Thymus (tissue), 11 donors: ENCODE data around the gene PADI6. TPM values are rescaled to one million over a fixed set of nuclear protein-coding genes. Genes with fewer than 3 reads are reported as not detected.

Experiments
- DNase-seq, 9 donors: peaks; one replicate each; pipeline ENCODE4 v3.0.0-alpha.2; 2013; ENCODE audit warnings: low spot score in 9 of 9, low read depth in 6 of 9, missing footprints in 1 of 9
- H3K27ac ChIP-seq, 2 donors: one replicate each; pipeline ENCODE4 v1.5.1; 2013; ENCODE audit warnings: control low read depth in 1 of 2, low read depth in 1 of 2, low read length in 1 of 2, mild to moderate bottlenecking in 1 of 2, moderate library complexity in 1 of 2
- H3K27me3 ChIP-seq, 2 donors: one replicate each; pipeline ENCODE4 v1.5.1; 2013; ENCODE audit warnings: low read length in 1 of 2; ENCODE audit not compliant: control insufficient read depth in 2 of 2, insufficient read depth in 1 of 2
- H3K36me3 ChIP-seq, 2 donors: one replicate each; pipeline ENCODE4 v1.5.1; 2013; ENCODE audit warnings: low read length in 1 of 2, mild to moderate bottlenecking in 1 of 2, moderate library complexity in 1 of 2; ENCODE audit not compliant: control insufficient read depth in 2 of 2, insufficient read depth in 2 of 2
- H3K4me1 ChIP-seq, 2 donors: one replicate each; pipeline ENCODE4 v1.5.1; 2013; ENCODE audit warnings: low read length in 2 of 2; ENCODE audit not compliant: control insufficient read depth in 2 of 2, insufficient read depth in 2 of 2
- H3K4me3 ChIP-seq, 2 donors: one replicate each; pipeline ENCODE4 v1.5.1; 2013; ENCODE audit warnings: low read length in 2 of 2, control low read depth in 1 of 2, mild to moderate bottlenecking in 1 of 2
- H3K9me3 ChIP-seq, 2 donors: one replicate each; pipeline ENCODE4 v1.5.1; 2013; ENCODE audit warnings: low read length in 1 of 2, mild to moderate bottlenecking in 1 of 2; ENCODE audit not compliant: control insufficient read depth in 2 of 2, insufficient read depth in 1 of 2
- WGBS: extraction: QIAGEN DNeasy Blood & Tissue Kit; methylation state at CpG from one replicate; pipeline ENCODE4 v1.1.7; 2013; 5-methylcytosine and 5-hydroxymethylcytosine counted together
- polyA plus RNA-seq: library from polyadenylated mRNA; stranded (reverse); fragments of 200-250 nt; gene quantifications from one replicate; pipeline ENCODE4 v1.2.3, GENCODE V29; 2013
- total RNA-seq: library from RNA; stranded (reverse); fragments of 120-200 nt; gene quantifications from one replicate; pipeline ENCODE4 v1.2.4, GENCODE V29; 2013
- donor health status: healthy.

The PADI6 gene
- total and polyA plus RNA-seq, 2 donors: 0.09 to 0.16 TPM

DNA sequence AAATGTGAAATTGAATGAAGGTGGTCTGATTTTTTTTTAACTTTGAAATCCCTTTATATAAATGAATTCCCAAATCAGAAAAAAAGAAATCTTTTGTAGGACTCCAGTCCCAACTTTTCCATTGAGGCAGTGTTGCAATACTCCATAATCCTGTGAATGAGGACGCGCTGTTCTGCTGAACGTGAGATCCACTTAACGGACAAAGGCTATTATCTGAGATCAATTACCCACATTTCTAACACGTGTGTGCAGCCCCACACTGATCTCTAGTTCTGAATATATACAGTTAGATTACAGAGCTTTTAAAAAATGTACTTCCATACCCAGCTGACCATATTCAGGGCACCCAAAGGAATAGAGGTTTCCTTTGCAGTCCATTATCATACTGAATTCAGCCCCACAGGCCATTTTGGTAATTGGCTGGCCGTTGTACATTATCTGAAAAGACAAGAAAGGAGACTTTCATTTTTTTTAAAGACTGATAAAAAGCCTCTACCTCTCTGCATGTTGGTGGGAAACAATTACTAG lies 48.5 kb downstream of the PADI6 start:
- Histone ChIP-seq H3K9me3 (no peaks in the 10 kb centered on the region), H3K27ac (no peak overlapping the region), H3K27me3 (no peaks in the 10 kb centered on the region), H3K4me3 (no peak overlapping the region), H3K4me1 (no peaks in the 10 kb centered on the region), H3K36me3 (peaks cover 80 to 87% of the 10 kb centered on the region in 2 donors)
- WGBS: 96% methylated on average over 6 of the region's 6 CpGs
- DNase-seq: no peak

DNA sequence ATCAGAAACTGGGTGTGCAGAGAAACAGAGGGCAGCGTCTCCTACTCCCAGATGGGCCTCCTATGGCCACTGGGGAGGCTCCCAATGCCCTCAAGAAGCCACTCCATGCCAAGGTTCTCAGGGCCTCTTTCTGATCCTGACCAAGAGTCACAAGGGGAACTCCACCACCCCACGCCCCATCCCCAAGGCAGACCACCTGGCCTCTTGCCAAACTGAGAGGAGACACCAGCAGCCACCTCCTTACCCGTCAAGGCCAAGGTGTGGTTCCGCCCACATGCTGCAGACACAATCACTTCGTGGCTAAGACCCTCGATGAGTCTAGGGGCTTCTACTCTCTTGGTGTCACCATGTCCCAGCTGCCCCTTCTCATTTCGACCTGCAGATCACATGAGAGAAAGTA lies 50.5 kb downstream of the PADI6 start:
- H3K27me3 ChIP-seq: no peaks in the 10 kb centered on the region
- H3K27ac ChIP-seq: no peak overlapping the region
- no peak for DNase-seq
- no peaks in the 10 kb centered on the region for H3K9me3 ChIP-seq
- no peaks in the 10 kb centered on the region for H3K4me1 ChIP-seq
- H3K4me3 ChIP-seq: no peak overlapping the region
- 90% methylated on average over 7 of the region's 7 CpGs for WGBS
- peaks cover 82 to 89% of the 10 kb centered on the region in 2 donors for H3K36me3 ChIP-seq

DNA sequence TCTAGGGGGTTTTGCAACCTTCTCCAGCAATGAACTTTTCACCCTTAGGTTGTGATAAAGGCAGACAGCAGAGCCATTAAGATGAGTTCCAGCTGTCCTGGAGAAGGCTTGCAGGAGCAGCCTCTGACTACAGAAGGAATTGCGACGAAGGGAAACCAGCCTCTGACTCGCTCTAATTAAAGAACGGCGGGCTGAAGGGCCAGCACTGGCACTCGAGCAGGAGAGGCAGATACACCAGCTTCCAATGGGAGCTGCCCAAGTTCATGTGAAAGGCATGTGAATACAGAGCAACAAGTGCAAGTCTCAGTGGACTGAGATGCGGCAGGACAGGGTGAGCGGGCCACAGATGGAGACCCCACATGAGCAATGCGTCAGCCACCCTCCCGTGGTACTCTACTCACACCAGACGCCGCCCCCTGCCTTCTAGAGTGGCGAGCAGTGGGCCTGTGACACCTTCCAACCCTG lies 51.8 kb downstream of the PADI6 start:
- no peak overlapping the region for H3K4me3 ChIP-seq
- H3K27ac ChIP-seq: no peak overlapping the region
- H3K9me3 ChIP-seq: no peaks in the 10 kb centered on the region
- H3K36me3 ChIP-seq: peaks cover 84 to 91% of the 10 kb centered on the region in 2 donors
- H3K4me1 ChIP-seq: no peaks in the 10 kb centered on the region
- no peak for DNase-seq
- no peaks in the 10 kb centered on the region for H3K27me3 ChIP-seq
- WGBS: 91% methylated on average over 13 of the region's 13 CpGs

DNA sequence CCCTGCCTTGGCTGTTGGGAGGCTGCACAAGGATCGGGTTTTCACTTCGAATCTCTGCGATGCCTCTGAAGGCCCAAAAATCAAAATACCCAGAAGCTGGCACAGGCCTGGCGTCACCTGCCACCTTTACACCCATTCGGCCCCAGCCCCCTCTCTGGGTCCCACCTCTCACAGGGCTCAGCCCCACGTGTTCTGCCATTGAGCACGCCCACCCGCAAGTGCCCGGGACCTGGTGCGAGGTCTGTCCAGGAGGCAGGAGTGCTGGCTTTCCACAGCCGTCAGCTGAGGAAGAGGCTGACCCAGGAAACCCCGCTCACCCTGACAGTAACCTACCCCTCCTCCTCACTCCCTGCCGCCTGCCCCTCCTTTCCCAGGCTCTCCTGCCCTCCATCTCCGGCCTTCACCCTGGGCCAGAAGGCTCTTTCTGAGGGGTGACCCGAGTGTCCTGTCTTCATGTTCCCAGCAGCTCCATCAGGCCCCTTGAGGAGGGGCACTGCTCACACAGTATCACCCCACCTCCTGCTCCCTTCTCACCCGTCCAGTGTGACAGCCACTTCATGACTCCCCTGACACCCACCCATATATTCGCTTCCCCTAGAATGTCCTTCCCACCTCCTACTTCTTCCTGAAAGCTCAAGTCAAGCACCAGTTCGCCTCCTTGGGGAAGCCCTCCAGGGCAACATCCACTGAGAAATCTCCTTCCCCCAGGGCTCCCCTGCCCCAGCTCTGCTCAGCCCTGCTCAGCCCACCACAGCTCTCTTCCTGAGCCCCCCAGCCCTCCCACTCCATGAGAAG lies 54.0 kb downstream of the PADI6 start:
- H3K27ac ChIP-seq: no peak overlapping the region
- H3K9me3 ChIP-seq: no peaks in the 10 kb centered on the region
- H3K4me3 ChIP-seq: no peak overlapping the region
- peaks cover 82 to 84% of the 10 kb centered on the region in 2 donors for H3K36me3 ChIP-seq
- 98% methylated on average over 18 of the region's 18 CpGs for WGBS
- H3K27me3 ChIP-seq: no peaks in the 10 kb centered on the region
- H3K4me1 ChIP-seq: no peaks in the 10 kb centered on the region
- DNase-seq: no peak

DNA sequence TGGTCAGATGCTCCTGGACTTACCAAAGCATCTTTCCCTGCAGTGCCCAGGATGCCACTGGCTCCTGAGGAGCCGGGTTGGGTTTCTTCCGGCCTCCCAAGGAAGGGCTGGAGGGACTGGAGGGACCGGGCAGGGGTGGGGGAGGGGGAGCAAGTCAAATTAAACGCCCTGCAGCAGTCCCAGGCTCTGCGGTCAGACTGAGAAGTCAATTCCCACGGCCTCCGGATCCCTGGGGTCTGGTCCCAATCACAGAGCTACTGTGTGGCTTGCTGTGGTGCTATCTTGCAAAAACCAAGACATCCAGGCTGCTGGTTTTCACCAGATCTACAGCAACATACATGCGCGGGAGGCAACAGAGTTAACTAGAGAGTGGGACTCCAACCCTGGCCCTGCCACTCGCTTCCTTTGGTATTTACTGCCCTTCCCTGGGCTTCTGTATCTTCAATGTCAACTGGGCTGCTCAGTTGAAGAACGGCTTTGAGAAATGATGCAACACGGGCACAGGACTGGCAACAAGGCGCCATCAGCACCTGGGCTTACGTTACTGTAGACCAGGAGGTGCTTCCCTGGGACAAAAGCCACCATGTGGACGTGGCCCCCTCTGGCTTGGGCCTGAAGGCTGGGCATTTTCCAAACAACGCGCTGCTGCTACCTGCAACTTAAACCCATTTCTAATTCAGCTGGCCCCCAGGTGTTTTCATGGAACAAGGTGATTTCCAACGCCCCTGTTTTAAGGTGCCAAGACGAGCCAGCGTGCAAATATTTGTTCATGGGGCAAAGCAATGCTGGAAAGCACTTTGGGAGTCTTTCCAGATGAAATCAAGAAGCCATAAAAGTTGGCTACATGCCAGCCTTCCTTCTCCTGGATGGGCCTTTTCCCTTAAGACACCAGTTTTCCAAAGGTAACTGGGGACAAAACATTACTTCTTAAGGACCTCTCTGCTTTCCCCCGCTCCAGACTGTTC lies 56.0 kb downstream of the PADI6 start:
- no peak overlapping the region for H3K27ac ChIP-seq
- DNase-seq: no peak
- H3K9me3 ChIP-seq: no peaks in the 10 kb centered on the region
- peaks cover 0 to 4% of the 10 kb centered on the region in 2 donors for H3K4me1 ChIP-seq
- no peaks in the 10 kb centered on the region for H3K27me3 ChIP-seq
- peaks cover 77 to 80% of the 10 kb centered on the region in 2 donors for H3K36me3 ChIP-seq
- WGBS: 96% methylated on average over 21 of the region's 21 CpGs
- no peak overlapping the region for H3K4me3 ChIP-seq

DNA sequence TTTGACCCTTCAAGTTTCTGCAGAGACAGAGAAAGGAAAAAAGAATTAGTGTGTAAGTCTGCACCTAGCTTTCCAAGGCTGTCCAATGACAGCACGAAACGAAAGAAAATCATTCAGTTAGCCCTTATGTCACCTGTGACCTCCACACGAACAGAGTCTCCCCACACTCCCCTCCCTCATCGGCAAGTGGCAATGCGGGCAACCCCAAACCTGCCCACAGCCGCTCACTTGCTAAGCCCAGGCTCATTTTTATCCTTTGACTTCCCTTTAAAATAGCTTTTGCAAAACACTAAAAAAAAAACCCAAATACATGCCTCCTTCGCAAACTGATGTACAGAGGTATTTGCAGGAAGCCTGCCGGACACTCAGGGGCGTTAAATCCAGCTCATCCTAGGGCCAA lies 57.2 kb downstream of the PADI6 start:
- H3K4me3 ChIP-seq: no peak overlapping the region
- no peak for DNase-seq
- no peaks in the 10 kb centered on the region for H3K9me3 ChIP-seq
- peaks cover 77 to 79% of the 10 kb centered on the region in 2 donors for H3K36me3 ChIP-seq
- H3K27me3 ChIP-seq: no peaks in the 10 kb centered on the region
- no peak overlapping the region for H3K27ac ChIP-seq
- peaks cover 0 to 4% of the 10 kb centered on the region in 2 donors for H3K4me1 ChIP-seq
- 95% methylated on average over 9 of the region's 9 CpGs for WGBS

DNA sequence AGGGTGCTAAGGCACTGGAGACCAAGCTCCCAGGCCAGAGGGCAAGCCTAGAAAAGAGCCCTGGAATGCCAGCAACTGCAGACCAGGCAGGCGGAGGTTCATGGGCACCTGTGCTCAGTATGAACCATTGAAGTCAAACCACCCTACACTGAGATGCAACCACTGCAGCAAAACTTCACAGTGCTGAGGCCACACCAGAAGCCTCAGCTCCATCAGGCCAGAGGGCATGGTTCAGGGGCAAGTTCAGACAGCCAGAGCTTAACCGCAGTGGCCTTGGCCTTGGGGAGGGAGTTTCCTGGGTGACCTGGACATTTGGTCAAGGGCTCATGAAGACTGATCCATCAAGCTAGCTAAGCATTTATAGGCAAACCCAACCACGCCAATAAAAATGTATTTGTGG lies 60.4 kb downstream of the PADI6 start:
- peaks cover 10 to 17% of the 10 kb centered on the region in 2 donors for H3K4me1 ChIP-seq
- DNase-seq: no peak

DNA sequence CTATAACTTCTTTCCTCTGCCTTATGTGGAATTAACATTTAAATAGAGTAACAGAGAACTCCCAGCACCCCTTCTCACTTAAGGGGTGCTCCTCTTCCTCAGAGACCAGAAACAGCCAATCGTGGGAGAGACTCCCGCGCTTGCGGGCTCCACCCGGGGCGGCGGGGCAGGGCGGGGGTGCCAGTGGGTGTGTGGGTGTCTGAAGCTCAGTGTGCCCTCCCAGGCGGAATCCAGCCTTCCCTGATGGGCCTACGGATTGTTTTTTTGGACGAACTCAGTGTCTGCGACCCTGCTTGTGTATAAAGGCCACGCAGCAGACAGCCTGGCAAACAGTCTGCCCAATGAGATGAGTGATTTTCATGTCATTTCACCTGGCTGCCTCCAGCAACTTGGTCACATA lies 61.3 kb downstream of the PADI6 start:
- H3K4me3 ChIP-seq: no peak overlapping the region
- H3K9me3 ChIP-seq: no peaks in the 10 kb centered on the region
- H3K27me3 ChIP-seq: no peaks in the 10 kb centered on the region
- H3K36me3 ChIP-seq: peaks cover 48 to 58% of the 10 kb centered on the region in 2 donors
- no peak overlapping the region for H3K27ac ChIP-seq
- 98% methylated on average over 13 of the region's 13 CpGs for WGBS
- no peak for DNase-seq
- H3K4me1 ChIP-seq: peaks cover 10 to 17% of the 10 kb centered on the region in 2 donors

More for the DNA sequence above, 60.4 kb downstream of the PADI6 start:
- no peaks in the 10 kb centered on the region for H3K9me3 ChIP-seq
- H3K4me3 ChIP-seq: no peak overlapping the region
- 96% methylated on average over 3 of the region's 3 CpGs for WGBS
- peak overlapping the region in 1 of 2 donors; percentile 2 for H3K27ac ChIP-seq
- H3K27me3 ChIP-seq: no peaks in the 10 kb centered on the region
- H3K36me3 ChIP-seq: peaks cover 57 to 66% of the 10 kb centered on the region in 2 donors
